A673 (cell line): Measurements from ENCODE around the gene BICD2.

ENCODE experiments used
- EZH2 ChIP-seq: fragments of 200-600 bp; sonication (generic); IDR thresholded peaks from 2 replicates; pipeline ENCODE4 v1.6.1; 2017; ENCODE audit warnings: borderline replicate concordance, low read depth, mild to moderate bottlenecking, mixed read lengths, antibody characterized with exemption, low read length; ENCODE audit not compliant: poor library complexity, severe bottlenecking
- TF ChIP-seq, protein P1 (sequence below): fragments of 300-800, 200-600 bp; sonication (generic); conservative IDR thresholded peaks from 2 replicates; pipeline ENCODE4 v1.5.1; 2017; ENCODE audit warnings: low read depth, mild to moderate bottlenecking, antibody characterized with exemption, low read length, moderate library complexity, mixed read lengths

DNA sequence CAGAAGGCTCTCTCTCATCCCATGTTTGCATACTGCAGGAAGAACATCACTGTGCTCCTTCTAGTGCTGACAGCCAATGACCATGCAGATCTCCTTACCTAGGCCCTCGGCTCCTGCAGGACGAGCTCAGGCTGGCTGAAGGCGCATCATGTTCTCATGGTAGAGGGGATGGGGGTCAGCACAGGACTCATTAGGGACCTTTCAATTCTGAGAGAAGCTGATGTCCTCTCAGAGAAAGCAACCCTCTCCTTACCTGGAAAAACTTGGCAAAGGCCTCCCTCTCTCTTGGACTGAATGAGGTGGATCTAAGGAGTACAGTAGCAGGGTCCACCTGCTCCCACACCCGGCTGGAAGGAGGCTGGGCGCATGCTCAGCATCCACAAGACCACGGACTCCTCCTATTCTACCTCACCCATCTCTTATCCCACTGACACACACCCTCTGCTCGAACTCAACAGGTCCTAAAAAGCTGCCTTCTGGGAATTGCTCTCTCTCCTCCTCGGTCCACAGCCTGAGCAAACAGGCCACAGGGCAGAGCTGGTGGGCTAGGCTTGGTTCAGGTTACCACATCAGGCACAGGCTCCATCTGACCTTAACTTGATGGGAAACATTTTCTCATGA lies 97.6 kb downstream of the BICD2 start:
- TF ChIP-seq, protein P1, sequence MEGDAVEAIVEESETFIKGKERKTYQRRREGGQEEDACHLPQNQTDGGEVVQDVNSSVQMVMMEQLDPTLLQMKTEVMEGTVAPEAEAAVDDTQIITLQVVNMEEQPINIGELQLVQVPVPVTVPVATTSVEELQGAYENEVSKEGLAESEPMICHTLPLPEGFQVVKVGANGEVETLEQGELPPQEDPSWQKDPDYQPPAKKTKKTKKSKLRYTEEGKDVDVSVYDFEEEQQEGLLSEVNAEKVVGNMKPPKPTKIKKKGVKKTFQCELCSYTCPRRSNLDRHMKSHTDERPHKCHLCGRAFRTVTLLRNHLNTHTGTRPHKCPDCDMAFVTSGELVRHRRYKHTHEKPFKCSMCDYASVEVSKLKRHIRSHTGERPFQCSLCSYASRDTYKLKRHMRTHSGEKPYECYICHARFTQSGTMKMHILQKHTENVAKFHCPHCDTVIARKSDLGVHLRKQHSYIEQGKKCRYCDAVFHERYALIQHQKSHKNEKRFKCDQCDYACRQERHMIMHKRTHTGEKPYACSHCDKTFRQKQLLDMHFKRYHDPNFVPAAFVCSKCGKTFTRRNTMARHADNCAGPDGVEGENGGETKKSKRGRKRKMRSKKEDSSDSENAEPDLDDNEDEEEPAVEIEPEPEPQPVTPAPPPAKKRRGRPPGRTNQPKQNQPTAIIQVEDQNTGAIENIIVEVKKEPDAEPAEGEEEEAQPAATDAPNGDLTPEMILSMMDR: no peak
- no peak for TF ChIP-seq EZH2
